Measurements from ENCODE around the gene CILP2. TPM values are rescaled to one million over a fixed set of nuclear protein-coding genes. Genes with fewer than 3 reads are reported as not detected.
A peak's percentile ranks its signal among the peaks of the same experiment; 100 is the strongest.

CILP2 gene
- polyA plus RNA-seq, 1 of the 3 experiments (the other 2 are of a cell fraction), result 1.9 TPM

DNA sequence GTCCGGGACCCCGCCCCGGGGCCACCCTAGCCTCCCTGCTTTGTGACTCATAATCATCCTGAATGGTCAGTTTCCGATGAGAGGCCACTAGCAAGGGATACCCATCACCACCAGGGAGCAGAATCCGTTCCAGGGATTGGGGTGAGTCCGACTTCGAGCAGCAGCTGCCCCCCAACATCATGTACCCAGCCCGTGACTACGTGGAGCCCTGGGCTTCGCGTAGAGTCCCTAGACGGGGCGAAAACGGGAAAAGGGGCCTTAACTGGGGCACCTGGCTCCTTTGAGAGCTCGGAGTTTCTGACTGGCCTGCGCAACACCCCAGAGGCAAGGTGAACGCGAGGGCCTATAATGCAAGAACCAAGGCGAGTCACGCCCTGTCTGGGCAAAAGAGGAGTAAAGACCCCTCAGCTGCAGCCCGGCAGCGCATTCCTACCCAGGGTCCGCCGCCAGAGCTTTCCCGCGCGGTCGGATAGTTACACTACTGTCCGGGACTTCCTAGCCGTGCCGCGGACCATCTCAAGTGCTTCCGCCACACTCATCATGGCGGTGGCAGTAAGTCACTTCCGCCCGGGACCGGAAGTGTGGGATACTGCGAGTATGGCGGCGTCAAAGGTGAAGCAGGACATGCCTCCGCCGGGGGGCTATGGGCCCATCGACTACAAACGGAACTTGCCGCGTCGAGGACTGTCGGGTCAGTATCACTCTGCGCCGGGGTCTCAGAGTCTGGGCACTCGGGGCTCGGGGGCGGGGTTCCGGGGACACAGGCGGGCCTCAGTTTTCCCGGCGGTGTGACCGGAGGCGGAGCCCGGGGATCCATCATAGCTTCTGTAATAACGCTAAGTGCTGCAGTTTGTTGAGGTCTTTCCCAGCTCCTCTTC lies 22.2 kb upstream of the CILP2 start, which contains the start of gene NDUFA13:
Gene NDUFA13 (plus strand): TSS at position 584 of the 878 bp plus-strand sequence. CDS start 14 bp downstream, at position 598.
- ChIA-PET POLR2A (interaction anchor here (0.6 to 2.1 kb wide), 10 partner anchors 9 to 155 kb away, joined by 3 to 15 read pairs (median 4); partner anchors contain the start of genes GATAD2A and YJEFN3), CTCF (interaction anchor here (0.6 to 3.1 kb wide), 11 partner anchors 10 to 152 kb away, joined by 3 to 38 read pairs (median 4); partner anchors contain the start of genes GMIP and YJEFN3)
- Histone ChIP-seq H3K27ac (ENCODE audit: low read depth in 2 of 2, low read length in 1 of 2) (peak within 1 kb of the TSS; percentile 50 to 80), H3K79me2 (ENCODE audit: insufficient read depth) (peaks cover 48% of the 10 kb centered on the region), H3F3A (replicated peaks; ENCODE audit: insufficient read depth) (peaks cover 3% of the 10 kb centered on the region), H3K9me2 (no peaks in the 10 kb centered on the region), H4K20me1 (ENCODE audit: insufficient read depth) (peaks cover 14% of the 10 kb centered on the region; the same call in 1 of the 2 replicates), H3K4me2 (peak within 1 kb of the TSS; percentile 88), H3K4me1 (ENCODE audit: control insufficient read depth in 1 of 2, insufficient read depth in 2 of 2, low read depth in 1 of 2, low read length in 1 of 2) (peaks cover 0 to 11% of the 10 kb centered on the region in 2 experiments; a peak in 1 of 4 replicates), H3K4me3 (ENCODE audit: low read depth in 2 of 2, low read length in 1 of 2) (peak within 1 kb of the TSS; percentile 65 to 95), H3K9ac (peak within 1 kb of the TSS; percentile 84), H3K9me3 (no peaks in the 10 kb centered on the region), H3K36me3 (replicated peaks in 1 of 2; ENCODE audit: control insufficient read depth in 1 of 2, insufficient read depth in 2 of 2, low read length in 1 of 2) (peaks cover 14 to 17% of the 10 kb centered on the region in 2 experiments), H3K27me3 (ENCODE audit: insufficient read depth) (no peaks in the 10 kb centered on the region), H2AFZ (ENCODE audit: low read depth) (peak within 1 kb of the TSS; percentile 79)
- 8% methylated on average over 29 of the region's 61 CpGs for WGBS (ENCODE audit: low lambda C conversion rate)
- DNase-seq, result peak; percentile 93
- peak; percentile 84 for TF ChIP-seq CHD2 (IDR thresholded peaks at IDR 0.05; ENCODE audit: low read length, partially characterized antibody)
- TF ChIP-seq TEAD4 (IDR thresholded peaks at IDR 0.05; ENCODE audit: borderline replicate concordance, insufficient read depth), result no peak
- TF ChIP-seq FOSL2 (IDR thresholded peaks at IDR 0.05; ENCODE audit: borderline replicate concordance, low read depth), result no peak
- peak; percentile 97 for TF ChIP-seq POLR2AphosphoS5 (IDR thresholded peaks at IDR 0.05; ENCODE audit: low read depth, low read length)
- TF ChIP-seq ELF1 (IDR thresholded peaks at IDR 0.05), result peak; percentile 100
- no peak for TF ChIP-seq RFX5 (IDR thresholded peaks at IDR 0.05; ENCODE audit: low read length)
- TF ChIP-seq TAF1 (IDR thresholded peaks at IDR 0.05; ENCODE audit: borderline replicate concordance, low read depth, low read length), result peak; percentile 96
- TF ChIP-seq SIN3A (IDR thresholded peaks at IDR 0.05; ENCODE audit: borderline replicate concordance, low read depth, low read length), result peak; percentile 94
- TF ChIP-seq JUND (IDR thresholded peaks at IDR 0.05), result no peak
- TF ChIP-seq, protein P1, sequence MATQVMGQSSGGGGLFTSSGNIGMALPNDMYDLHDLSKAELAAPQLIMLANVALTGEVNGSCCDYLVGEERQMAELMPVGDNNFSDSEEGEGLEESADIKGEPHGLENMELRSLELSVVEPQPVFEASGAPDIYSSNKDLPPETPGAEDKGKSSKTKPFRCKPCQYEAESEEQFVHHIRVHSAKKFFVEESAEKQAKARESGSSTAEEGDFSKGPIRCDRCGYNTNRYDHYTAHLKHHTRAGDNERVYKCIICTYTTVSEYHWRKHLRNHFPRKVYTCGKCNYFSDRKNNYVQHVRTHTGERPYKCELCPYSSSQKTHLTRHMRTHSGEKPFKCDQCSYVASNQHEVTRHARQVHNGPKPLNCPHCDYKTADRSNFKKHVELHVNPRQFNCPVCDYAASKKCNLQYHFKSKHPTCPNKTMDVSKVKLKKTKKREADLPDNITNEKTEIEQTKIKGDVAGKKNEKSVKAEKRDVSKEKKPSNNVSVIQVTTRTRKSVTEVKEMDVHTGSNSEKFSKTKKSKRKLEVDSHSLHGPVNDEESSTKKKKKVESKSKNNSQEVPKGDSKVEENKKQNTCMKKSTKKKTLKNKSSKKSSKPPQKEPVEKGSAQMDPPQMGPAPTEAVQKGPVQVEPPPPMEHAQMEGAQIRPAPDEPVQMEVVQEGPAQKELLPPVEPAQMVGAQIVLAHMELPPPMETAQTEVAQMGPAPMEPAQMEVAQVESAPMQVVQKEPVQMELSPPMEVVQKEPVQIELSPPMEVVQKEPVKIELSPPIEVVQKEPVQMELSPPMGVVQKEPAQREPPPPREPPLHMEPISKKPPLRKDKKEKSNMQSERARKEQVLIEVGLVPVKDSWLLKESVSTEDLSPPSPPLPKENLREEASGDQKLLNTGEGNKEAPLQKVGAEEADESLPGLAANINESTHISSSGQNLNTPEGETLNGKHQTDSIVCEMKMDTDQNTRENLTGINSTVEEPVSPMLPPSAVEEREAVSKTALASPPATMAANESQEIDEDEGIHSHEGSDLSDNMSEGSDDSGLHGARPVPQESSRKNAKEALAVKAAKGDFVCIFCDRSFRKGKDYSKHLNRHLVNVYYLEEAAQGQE (IDR thresholded peaks at IDR 0.05; ENCODE audit: low read depth, low read length), result peak; percentile 41; the same call in 1 of the 2 replicates
- TF ChIP-seq MEF2A (IDR thresholded peaks at IDR 0.05; ENCODE audit: borderline replicate concordance, low read depth), result no peak
- peak; percentile 97 for TF ChIP-seq GABPA (IDR thresholded peaks at IDR 0.05; ENCODE audit: low read depth)
- no peak for TF ChIP-seq SMC3 (IDR thresholded peaks at IDR 0.05; ENCODE audit: low read depth, low read length)
- TF ChIP-seq TCF12 (IDR thresholded peaks at IDR 0.05), result peak; percentile 19; the same call in 1 of the 2 replicates
- TF ChIP-seq, protein P2, sequence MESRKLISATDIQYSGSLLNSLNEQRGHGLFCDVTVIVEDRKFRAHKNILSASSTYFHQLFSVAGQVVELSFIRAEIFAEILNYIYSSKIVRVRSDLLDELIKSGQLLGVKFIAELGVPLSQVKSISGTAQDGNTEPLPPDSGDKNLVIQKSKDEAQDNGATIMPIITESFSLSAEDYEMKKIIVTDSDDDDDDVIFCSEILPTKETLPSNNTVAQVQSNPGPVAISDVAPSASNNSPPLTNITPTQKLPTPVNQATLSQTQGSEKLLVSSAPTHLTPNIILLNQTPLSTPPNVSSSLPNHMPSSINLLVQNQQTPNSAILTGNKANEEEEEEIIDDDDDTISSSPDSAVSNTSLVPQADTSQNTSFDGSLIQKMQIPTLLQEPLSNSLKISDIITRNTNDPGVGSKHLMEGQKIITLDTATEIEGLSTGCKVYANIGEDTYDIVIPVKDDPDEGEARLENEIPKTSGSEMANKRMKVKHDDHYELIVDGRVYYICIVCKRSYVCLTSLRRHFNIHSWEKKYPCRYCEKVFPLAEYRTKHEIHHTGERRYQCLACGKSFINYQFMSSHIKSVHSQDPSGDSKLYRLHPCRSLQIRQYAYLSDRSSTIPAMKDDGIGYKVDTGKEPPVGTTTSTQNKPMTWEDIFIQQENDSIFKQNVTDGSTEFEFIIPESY (IDR thresholded peaks at IDR 0.05; ENCODE audit: borderline replicate concordance, low read depth), result 0 out of 2 replicates have a peak, but pooled peaks have one; percentile 46
- no peak for TF ChIP-seq NFIC (IDR thresholded peaks at IDR 0.05; ENCODE audit: borderline replicate concordance)
- peak; percentile 99 for TF ChIP-seq YY1 (IDR thresholded peaks at IDR 0.05; ENCODE audit: low read depth)
- TF ChIP-seq, protein P3, sequence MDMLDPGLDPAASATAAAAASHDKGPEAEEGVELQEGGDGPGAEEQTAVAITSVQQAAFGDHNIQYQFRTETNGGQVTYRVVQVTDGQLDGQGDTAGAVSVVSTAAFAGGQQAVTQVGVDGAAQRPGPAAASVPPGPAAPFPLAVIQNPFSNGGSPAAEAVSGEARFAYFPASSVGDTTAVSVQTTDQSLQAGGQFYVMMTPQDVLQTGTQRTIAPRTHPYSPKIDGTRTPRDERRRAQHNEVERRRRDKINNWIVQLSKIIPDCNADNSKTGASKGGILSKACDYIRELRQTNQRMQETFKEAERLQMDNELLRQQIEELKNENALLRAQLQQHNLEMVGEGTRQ (IDR thresholded peaks at IDR 0.05; ENCODE audit: borderline replicate concordance, low read depth, low read length), result no peak
- no peak for TF ChIP-seq NRF1 (IDR thresholded peaks at IDR 0.05; ENCODE audit: low read depth, low read length)
- TF ChIP-seq, protein P4, sequence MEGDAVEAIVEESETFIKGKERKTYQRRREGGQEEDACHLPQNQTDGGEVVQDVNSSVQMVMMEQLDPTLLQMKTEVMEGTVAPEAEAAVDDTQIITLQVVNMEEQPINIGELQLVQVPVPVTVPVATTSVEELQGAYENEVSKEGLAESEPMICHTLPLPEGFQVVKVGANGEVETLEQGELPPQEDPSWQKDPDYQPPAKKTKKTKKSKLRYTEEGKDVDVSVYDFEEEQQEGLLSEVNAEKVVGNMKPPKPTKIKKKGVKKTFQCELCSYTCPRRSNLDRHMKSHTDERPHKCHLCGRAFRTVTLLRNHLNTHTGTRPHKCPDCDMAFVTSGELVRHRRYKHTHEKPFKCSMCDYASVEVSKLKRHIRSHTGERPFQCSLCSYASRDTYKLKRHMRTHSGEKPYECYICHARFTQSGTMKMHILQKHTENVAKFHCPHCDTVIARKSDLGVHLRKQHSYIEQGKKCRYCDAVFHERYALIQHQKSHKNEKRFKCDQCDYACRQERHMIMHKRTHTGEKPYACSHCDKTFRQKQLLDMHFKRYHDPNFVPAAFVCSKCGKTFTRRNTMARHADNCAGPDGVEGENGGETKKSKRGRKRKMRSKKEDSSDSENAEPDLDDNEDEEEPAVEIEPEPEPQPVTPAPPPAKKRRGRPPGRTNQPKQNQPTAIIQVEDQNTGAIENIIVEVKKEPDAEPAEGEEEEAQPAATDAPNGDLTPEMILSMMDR (IDR thresholded peaks at IDR 0.05), result peak; percentile 29
- TF ChIP-seq, protein P5, sequence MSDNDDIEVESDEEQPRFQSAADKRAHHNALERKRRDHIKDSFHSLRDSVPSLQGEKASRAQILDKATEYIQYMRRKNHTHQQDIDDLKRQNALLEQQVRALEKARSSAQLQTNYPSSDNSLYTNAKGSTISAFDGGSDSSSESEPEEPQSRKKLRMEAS (IDR thresholded peaks at IDR 0.05; ENCODE audit: low read depth), result peak; percentile 92
- TF ChIP-seq, protein P6, sequence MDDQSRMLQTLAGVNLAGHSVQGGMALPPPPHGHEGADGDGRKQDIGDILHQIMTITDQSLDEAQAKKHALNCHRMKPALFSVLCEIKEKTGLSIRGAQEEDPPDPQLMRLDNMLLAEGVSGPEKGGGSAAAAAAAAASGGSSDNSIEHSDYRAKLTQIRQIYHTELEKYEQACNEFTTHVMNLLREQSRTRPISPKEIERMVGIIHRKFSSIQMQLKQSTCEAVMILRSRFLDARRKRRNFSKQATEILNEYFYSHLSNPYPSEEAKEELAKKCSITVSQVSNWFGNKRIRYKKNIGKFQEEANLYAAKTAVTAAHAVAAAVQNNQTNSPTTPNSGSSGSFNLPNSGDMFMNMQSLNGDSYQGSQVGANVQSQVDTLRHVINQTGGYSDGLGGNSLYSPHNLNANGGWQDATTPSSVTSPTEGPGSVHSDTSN (IDR thresholded peaks at IDR 0.05), result peak; percentile 14; the same call in 1 of the 2 replicates
